CD4-positive, alpha-beta T cell treated with Interleukin-4 for 4 hours (primary cell): ENCODE measurements around the gene SLC25A1.
"Not testable (repeated sequence)": the region's sequence is repeated elsewhere in the genome, so short reads cannot be mapped to it uniquely, and the experiment has no call there.

Source experiments
- DNase-seq: peaks from one replicate; pipeline ENCODE4 v3.0.0-alpha.2; 2020

Gene SLC25A1

DNA sequence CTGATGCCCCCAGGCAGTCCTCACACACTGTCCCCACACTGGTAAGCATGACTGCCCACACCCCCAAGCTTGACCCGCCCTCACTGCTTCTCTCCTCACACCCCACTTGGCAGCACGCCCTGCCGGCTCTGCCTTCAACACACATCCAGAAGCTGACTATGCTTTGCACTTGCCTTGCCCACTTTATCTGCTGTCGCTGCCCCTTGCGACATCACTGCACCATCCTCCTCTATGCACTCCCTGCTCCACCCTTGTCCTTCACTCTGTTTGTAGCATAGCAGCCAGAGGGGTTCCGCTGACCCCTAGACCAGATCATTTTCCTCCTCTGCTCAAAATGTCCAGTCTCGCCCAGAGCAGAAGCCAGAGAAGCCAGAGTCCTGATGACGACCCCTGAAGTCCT lies 25.3 kb upstream of the SLC25A1 start:
- no peak for DNase-seq

DNA sequence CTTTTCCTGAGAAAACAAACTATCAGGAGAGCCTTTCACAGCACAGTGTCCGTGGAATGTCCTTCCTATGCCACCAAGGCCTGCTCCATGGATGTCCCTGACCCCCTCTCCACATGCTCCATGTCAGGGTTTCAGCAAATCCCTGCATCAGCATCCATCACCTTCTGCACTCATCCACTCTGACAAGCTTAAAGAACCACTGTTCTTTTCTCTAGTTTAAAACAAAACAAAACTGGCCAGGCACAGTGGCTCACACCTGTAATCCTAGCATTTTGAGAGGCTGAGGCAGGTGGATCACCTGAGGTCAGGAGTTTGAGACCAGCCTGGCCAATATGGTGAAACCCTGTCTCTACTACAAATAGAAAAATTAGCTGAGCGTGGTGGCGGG lies 24.3 kb upstream of the SLC25A1 start:
- not testable (repeated sequence) for DNase-seq

DNA sequence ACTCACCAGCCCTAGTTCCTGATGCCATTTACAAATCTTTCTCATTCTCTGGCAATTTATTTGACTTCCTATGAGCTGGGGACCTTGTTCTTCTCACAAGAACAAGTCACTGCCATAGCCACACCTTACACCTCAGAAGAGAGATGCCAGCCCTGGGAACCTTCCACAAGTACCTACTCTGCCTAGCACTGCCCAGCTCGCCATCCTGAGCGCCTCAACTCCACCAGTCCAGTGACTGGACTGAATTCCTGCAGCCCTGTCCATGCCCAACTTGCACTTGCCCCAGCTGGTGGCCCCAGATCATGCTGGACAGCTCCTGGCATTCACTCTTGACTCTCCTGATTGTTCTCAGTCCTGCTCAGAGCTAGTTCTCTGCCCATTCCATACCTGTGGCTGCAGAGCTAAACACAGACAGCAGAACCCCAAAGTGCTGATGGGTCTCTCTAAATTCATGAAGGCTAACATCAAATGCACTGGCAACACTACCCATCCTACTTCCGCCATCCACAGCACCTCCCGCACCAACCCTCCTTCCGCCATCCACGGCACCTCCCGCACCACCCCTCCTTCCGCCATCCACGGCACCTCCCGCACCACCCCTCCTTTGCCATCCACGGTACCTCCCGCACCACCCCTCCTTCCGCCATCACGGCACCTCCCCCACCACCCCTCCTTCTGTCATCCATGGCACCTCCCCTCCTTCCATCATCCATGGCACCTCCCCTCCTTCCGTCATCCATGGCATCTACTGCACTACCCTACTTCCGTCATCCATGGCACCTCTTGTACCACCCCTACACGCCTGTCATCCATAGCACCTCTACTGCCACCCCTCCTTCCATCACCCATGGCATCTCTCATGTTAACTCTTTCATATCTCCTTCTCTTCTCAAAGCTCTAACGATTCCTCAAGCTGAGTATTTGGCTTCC lies 23.6 kb upstream of the SLC25A1 start:
- DNase-seq, result no peak

DNA sequence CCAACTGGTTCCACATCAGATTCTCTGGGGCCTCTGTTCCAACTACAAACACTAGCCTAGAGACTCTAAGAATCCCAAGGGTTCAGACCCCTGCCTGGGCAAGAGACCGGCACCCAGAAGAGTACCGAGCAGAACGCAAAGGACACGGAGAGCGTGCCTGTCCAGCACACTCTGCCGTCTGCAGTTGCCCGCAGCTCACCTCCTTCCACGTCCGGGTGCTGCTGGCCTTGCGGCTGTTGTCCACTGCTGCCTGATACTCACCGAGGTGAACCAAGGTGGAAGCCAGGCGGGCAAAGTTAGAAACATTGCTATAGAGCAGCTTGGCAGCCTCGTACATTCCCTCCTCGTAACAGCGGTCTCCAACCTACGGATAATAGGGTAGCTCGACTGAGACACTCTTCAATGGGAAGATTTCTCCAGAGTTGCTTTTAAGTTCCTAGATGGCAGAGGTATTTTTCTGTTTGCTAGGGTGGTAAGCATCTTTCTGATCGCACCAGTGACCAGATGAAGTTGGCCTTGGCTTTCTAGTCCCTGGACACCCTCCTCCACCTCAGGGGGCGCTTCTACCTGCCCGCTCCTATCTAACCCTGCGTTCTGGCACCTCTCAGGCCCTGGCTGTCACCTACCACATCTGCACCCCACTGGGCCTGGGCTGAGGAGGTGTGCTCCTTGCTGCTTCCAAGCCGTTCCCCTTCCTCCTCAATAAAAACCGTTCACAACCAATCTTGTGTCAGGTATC lies 22.8 kb upstream of the SLC25A1 start:
- DNase-seq, result no peak

DNA sequence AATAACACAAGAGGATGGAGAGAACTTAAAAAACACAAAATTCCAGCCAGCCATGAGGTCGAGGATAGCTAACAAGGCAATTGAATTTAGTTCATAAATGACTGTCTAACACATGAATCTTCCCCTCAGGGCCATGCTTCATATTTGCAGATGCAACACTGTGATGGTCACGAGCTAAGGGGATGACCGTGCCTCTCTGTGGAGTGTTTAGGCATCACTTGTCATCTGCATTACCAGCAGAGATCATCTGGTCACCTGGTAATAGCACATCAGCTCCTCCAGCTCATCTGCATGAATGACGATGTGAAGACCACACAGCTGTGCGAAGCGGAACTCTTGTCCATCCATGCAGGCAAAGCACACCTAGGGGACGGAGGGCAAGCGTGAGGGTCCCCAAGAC lies 20.9 kb upstream of the SLC25A1 start:
- no peak for DNase-seq

DNA sequence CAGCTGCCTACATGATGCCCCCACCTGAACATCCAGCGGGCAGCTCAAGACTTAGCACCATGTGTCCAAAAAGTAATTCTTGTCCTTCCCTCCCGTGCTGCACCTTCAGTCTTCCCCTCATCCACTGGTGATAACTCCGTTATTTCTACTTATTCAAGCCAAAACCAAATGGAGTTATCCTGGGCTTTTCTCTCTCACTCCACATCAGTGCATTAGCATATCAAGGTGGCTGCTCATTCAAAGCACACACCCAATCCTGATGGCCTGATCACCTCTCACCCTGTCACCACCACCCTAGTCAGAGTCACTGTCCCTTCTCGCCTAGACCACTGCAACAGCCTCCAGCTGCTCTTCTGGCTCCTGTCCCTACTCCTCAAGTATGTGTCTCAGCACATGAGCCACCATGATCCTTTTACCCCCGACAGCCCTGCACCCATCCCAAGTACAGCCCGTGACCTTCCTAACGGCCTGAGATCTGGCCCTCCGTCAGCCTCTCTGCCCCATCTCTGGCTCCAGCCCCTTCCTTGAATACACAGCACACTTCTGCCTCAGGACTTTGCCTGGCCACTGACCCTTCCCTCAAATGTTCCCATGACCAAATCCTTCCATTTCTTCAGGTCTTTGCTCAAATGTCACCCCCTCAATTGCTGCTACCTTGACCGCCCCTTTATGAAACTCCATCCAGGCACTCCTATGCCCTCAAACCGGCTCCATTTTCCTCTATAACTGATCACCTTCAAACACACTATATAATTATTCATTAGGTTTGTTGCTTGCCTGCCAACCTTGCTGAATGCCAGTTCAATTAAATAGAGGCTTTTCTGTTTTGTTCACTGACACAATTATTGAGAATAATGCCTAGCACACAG lies 19.7 kb upstream of the SLC25A1 start:
- DNase-seq, result no peak

DNA sequence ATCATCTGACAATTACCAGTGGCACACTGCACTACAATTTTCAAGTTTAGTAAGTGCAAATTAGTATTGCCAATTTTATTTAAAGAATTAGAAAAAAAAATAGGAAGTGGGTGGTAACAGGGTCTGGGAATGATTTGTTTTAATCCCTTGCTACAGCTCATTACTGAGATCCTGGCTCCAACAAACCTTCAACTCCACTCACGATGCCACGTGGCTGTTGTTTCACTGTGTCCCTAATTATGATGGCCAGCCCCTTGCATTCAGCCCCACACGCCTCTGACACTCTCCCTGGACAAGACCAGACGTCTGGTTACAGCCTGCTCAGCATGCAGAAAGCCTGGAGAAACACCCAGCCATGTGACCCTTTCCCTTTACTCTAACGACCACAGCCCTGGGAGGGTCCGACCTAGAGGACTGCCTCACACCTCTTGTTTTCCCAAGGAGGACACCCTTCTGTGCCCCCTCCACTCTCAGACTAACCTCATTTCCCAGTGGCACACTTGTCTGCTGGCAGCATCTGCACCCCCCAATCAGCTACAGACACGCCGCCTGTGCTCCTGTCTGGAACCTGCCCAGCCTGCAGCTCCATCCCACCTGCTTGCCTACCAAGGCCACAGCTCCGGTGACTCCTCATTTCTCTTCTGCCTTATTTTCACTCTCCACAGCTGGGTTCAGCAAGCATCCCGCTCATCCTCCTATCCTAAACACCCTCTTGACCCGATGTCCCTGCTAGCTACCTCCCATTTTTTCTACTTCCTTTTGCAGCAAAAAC lies 18.5 kb upstream of the SLC25A1 start:
- DNase-seq, result no peak

DNA sequence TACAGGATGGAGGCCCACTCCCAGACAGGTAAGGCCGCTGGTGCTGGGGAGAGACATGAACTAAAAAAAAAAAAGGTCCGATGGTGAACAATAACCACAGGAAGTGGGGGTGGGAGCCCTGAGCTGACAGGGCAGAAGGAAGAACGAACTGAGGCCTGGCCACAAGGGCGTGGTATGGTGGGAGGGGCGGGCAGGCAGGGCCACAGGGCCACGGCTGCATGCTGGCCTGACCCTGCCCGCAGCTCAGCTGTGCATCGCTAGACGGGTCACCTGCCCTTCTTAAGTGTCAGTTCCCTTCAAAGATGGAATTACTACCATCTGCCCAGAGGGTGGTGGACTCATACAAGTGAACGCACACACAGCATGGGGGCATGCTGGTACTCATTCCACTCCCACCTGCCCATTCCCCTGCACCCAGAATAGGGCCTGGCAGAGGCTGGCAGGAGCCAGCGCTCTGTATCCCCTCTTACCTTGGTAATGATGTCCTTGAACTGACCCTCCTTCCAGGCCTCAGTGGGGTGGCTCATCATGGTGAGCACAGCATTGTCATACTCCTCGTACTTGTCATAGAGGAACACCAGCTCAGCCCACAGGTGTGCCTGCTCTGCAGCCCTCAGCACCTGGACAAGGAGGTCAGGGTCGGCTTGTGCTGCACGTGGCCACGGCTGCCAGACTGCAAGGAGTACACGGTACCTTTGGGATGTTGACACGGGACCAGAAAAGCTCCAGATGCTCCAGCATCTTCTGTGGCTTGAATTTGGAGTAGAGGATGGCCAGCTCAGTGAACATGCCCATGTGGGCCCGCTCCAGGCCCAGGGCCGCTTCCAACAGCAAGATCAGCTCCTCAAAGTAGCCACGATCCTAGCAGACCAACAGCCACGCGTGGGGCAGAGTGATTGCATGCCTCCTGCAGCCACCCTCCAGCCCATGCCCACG lies 17.5 kb upstream of the SLC25A1 start:
- DNase-seq, result no peak

DNA sequence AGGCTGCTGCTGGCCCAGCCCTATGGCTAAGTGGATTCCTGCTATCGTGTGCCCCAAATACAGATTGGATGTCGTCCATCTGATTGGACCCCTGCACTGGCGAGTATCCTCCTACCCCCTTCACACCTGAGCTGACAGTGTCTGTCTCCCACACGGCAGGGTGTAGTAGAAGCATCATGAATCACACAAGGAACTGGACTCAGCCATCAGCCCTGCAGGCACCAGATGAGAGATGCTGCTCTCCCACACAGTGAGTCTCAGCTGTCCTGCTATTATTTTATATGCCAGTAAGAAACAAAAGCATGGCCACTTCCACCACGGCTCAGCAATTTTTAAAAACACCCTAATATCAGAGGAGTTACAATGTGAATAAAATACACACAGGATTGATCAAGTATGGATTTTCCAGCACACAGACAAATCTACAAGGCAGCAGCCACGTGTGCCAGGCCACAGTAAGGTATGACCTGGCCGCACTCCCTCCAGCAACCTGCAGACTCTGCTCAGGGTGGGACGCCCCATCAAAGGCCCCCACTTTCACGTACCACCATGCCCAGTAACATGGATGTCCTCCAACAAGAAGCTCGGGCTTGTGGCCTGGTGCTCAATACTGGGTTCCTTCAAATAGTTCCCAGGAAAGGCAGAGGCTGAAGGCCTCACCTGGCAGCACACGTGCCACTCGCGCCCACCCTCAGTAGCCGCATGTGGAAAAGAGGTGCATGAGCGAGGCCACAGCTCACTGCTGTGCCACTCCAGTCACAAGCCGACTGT lies 16.4 kb upstream of the SLC25A1 start:
- no peak for DNase-seq

DNA sequence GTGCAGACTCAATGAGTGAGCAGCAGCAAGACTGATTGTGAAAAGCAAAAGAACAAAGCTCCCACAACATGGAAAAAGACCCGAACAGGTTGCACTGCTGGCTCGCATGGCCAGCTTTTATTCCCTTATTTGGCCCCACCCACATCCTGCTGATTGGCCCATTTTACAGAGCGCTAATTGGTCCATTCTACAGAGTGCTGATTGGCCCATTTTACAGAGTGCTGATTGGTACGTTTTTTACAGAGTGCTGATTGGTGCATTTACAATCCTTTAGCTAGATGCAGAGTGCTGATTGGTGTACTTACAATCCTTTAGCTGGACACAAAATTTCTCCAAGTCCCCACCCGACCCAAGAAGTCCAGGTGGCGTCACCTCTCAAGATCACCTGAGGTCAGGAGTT lies 15.3 kb upstream of the SLC25A1 start:
- no peak for DNase-seq

DNA sequence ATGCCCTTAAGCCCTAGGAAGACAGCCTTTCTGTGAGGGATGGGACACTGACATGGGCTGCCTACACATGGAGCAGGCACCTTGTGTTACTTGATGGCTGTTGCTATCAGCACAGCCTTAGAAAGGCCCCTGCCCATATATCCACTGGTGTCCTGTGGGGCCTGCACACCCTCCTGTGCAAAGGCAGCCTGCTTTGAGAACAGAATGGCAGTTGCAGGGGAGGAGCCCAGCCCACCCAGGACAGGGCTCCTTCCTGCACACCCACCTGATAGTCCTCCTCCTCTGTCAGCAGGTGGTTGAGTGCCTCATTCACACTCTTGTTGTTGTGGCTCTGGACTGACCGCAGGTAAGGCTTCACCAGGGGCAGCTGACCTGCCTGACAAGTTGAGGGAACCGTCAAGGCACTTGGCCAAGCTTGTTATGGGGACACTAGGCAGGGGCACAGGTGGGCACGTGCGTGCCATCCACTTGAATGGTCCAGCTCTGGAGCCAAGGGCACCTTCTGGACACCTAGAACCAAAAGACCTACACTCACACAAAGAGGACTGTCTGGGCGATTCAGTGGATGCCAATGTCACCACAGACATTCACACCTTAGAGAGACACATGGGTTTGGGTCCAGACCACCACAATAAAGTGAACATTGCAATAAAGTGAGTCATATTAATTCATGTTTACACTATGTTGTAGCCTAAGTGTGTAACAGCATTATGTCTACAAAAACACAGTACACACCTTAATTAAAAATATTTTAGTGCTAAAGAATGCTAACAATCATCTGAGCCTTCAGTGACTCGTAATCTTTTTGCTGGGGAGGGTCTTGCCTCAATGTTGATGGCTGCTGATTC lies 9.4 kb upstream of the SLC25A1 start:
- DNase-seq, result no peak

DNA sequence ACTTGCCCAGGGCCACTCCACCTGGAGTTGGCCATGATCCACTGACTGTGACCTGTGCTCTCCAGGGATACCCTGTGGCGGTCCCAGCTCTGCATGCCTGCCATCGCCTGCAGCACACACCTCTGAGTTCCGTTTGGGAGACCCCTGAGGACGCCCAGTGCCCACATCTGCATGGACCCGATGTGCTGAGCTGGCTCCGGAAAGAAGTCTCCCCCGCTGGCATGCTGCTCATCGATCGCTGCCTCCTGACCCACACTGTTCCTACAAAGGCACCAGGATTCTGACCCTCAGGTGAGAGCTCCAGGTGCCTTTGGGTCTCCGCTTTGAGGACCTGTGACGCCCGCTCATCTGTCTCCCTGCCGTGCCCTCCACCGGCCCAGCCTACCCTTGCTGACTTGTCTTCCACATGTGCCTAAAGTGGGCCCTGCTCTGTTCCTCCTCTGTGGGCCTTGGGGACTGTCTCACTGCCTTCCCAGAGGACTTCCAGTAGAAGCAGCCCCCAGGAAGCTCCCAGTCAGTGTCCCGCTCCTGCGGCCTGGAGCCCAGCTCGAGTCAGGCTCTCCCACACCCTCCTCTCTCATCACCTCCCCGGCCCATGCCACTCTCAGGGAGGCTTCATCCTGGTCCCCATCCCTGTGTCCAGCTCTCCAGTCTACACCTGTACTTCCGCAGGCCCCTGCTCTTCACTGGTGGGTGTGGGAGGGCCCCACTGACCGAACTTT lies 5.9 kb upstream of the SLC25A1 start:
- DNase-seq, result no peak

DNA sequence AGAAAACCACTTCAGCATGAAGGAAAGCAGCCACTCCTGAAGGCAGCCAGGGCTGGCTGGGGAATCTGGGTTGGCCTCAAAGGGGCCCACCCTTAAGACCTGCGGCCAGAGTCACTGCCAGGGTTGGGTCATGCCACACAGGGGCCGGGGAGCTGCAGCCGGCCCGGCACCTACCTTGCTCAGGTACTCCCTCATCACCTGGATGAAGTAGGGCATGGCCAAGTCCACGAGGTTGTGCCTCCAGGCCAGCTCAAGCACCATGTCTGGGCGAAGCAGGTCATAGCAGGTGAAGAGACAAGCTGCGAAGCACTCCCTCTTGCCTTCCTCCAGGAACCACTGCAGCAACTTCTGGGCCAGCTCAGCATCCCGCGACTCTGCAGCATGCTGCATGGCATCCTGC lies 4.7 kb upstream of the SLC25A1 start:
- DNase-seq, result no peak

DNA sequence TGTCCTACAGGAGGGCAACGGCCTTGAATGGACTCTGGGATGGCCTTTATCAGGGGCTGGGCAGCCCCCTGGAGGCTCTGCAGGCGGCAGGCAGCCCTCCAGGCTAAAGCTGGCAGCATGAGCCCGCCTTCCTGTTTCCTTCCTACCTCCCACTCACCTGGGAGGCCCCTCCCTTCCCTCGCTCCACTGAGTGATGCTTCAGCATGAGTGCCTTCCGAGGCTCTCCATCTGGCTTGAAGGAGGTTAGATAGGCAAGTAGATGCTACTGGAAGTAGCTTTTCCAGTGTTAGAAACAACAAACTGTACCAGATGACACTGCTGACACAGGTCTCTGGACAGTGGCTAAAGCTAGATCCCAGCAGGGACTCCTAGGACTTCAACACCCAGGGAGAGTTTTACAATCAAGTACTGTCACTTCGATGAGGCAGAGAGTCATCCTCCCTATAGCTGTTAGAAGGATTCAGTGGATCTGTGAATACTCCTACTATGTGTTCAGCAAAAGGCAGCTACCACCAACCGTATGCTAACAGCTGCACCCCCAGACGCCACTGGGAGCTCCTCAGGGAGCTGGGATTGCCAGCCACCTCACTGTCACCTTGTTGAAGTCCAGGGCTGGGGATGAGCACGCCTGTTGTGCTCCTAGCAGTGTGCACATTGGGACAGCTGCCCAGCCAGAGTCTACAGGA lies 4.1 kb upstream of the SLC25A1 start:
- no peak for DNase-seq

DNA sequence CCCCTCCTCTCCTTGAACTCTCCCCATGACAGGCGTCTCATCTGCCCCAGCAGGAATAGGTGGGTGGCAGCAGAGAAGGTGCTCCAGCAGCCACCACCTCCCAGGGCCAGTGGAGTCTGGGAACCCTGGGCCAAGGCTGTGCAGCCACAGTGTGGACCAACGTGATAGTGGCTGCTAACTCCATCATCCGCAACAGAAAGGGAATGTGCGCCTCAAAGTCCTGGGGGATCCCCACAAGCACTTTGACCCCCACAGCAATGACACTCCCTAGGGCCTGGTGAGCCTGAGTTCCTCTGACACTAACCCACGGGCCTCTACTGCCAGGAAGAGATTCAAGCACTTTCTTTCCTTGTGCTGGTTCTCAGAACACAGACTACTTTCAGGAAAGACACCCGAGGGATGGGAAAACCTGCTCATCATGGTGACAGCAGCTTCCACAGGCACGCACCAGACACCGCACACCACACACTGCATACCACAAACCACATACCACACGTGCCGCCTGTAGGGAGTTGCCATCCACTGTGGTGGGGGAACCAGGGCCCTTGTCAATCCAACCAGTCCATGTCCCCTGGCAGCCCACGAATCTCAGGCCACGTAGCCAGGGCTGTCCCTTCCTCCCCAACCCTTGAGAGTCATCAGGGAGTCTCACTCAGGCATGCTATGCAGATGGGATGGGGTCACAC lies 3.4 kb upstream of the SLC25A1 start:
- DNase-seq, result no peak

DNA sequence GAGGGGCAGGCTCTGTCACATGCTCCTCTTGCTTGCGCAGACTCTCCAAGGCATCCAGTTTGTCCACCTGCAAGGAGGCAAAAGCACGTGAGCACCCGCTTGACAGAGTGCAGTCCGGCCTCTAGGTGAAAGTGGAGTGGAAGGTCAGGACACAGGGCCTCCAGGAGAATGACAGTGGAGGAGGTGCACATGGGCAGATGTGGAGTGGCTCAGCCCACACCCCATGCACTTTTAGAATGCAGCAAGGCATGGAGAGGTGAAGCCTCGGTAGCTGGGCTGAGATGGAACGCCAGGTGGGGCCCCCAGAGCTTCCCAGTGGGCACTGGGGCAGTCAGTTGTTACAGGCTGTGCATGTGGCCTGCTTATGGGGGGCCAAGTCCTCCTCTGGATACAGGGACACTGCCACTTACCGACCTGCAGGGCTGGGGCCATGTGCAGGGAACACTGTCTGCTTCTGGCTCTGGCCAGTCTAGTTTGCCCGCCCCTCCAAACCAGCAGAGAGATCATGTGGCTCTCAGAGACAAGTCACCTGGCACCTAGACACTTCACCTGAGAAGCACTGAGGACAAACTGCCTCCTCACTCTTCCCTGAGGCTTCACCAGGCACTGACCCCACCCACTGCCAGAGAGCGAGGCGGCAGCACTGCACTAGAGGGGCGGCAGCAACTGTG lies 2.3 kb upstream of the SLC25A1 start:
- no peak for DNase-seq

DNA sequence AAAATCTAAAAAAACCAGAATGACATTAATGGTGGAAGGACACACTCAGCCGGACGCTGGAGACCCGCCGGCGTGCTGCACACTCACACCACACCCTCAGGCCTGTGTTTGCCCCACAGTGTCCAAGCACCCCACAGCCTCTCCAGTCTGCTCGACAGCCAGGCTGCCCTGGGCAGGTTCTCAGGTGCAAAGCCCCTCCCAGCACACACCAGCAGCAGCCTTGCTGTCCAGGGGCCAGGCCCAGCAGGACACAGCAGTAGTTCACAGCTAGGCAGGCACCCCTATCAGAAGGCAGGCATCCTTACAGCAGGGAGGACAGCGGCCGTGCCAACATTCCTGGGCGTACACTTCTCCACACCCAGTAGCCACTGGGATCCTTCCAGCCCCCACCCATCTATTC lies 1.7 kb upstream of the SLC25A1 start:
- no peak for DNase-seq
